ENCODE measurements around the gene AMIGO1. TPM values are rescaled to one million over a fixed set of nuclear protein-coding genes. Genes with fewer than 3 reads are reported as not detected.

The AMIGO1 gene
- total and polyA plus RNA-seq, 2 of the 8 experiments (the other 6 are each of a cell fraction or from before 2014, with no cell fraction given): 1.5 to 2.7 TPM

DNA sequence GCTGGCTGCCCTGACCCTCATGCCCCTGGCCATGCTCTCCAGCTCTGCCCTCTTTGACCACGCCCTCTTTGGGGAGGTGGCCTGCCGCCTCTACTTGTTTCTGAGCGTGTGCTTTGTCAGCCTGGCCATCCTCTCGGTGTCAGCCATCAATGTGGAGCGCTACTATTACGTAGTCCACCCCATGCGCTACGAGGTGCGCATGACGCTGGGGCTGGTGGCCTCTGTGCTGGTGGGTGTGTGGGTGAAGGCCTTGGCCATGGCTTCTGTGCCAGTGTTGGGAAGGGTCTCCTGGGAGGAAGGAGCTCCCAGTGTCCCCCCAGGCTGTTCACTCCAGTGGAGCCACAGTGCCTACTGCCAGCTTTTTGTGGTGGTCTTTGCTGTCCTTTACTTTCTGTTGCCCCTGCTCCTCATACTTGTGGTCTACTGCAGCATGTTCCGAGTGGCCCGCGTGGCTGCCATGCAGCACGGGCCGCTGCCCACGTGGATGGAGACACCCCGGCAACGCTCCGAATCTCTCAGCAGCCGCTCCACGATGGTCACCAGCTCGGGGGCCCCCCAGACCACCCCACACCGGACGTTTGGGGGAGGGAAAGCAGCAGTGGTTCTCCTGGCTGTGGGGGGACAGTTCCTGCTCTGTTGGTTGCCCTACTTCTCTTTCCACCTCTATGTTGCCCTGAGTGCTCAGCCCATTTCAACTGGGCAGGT is 33.9 kb upstream of the AMIGO1 start:
- ChIA-PET POLR2A (ENCODE audit: partially characterized antibody) (interaction anchor here (0.6 to 1.3 kb wide), 2 partner anchors 11 to 21 kb away, joined by 3 to 4 read pairs; no protein-coding TSS in a partner anchor), CTCF (ENCODE audit: partially characterized antibody) (interaction anchor here (0.9 to 26.3 kb wide), 10 partner anchors 10 to 234 kb away, joined by 3 to 1755 read pairs (median 34); partner anchors contain the start of genes AMIGO1, ATXN7L2 and CYB561D1)
- Histone ChIP-seq H3K4ac (replicated peaks; ENCODE audit: insufficient read length, low read depth, low read length) (no peak overlapping the region), H3K27me3 (replicated peaks in 1 of 4; ENCODE audit: control insufficient read depth in 3 of 4, extremely low read depth in 1 of 4, insufficient read depth in 3 of 4, low read length in 3 of 4) (peaks cover 0 to 2% (median 0%) of the 10 kb centered on the region in 4 experiments; a peak in 1 of 7 replicates), H3K23ac (ENCODE audit: insufficient read length) (no peak overlapping the region), H3K14ac (ENCODE audit: insufficient read length) (no peak overlapping the region), H4K91ac (replicated peaks; ENCODE audit: insufficient read length, low read length) (no peak overlapping the region), H3K18ac (ENCODE audit: extremely low read depth, low read length) (no peak overlapping the region), H3K79me1 (ENCODE audit: low read depth, low read length) (no peaks in the 10 kb centered on the region; the same call in 1 of the 2 replicates), H2BK15ac (ENCODE audit: low read length) (no peak overlapping the region; the same call in 1 of the 2 replicates), H3K4me1 (replicated peaks in 1 of 4; ENCODE audit: control insufficient read depth in 3 of 4, insufficient read depth in 4 of 4, low read length in 3 of 4) (peaks cover 0 to 10% (median 2%) of the 10 kb centered on the region in 4 experiments; a peak in 6 of 7 replicates), H2BK5ac (ENCODE audit: low read depth, low read length) (no peak overlapping the region), H2BK120ac (replicated peaks; ENCODE audit: low read depth, low read length) (no peak overlapping the region), H2BK20ac (ENCODE audit: low read length) (no peak overlapping the region), H2AFZ (ENCODE audit: low read length) (no peak overlapping the region), H3K9ac (replicated peaks in 1 of 4; ENCODE audit: extremely low read depth in 1 of 4, low read depth in 3 of 4, low read length in 3 of 4) (no peak overlapping the region), H4K20me1 (replicated peaks in 1 of 2; ENCODE audit: control insufficient read depth in 1 of 2, insufficient read depth in 2 of 2, low read length in 2 of 2) (no peaks in the 10 kb centered on the region), H3K9me3 (ENCODE audit: insufficient read depth in 2 of 2, low read depth in 1 of 2, low read length in 1 of 2) (no peaks in the 10 kb centered on the region), H2AK5ac (ENCODE audit: low read depth, low read length) (no peak overlapping the region), H3K56ac (replicated peaks; ENCODE audit: insufficient read length, low read depth, low read length) (no peak overlapping the region), H3K27ac (ENCODE audit: low read depth, low read length) (no peak overlapping the region), H2BK12ac (ENCODE audit: low read depth, low read length) (no peak overlapping the region), H3K36me3 (ENCODE audit: control insufficient read depth in 2 of 4, insufficient read depth in 4 of 4, low read length in 3 of 4) (no peaks in the 10 kb centered on the region), H4K5ac (ENCODE audit: insufficient read length, low read depth, low read length) (no peak overlapping the region), H3K23me2 (ENCODE audit: low read depth, low read length) (peaks cover 4% of the 10 kb centered on the region), H3K79me2 (ENCODE audit: control insufficient read depth in 1 of 2, insufficient read depth in 2 of 2, low read length in 2 of 2) (peaks cover 0 to 7% of the 10 kb centered on the region in 2 experiments; a peak in 2 of 4 replicates), H4K8ac (ENCODE audit: extremely low read depth, insufficient read depth, low read length) (no peak overlapping the region; the same call in 1 of the 2 replicates), H3K4me2 (ENCODE audit: insufficient read depth in 1 of 2, low read depth in 2 of 2, low read length in 2 of 2) (no peak overlapping the region), H3K4me3 (ENCODE audit: extremely low read depth in 1 of 4, insufficient read depth in 2 of 4, low read depth in 3 of 4, low read length in 4 of 4) (no peak overlapping the region)
- FAIRE-seq (no peak), DNase-seq (ENCODE audit: low read depth in 1 of 2, low spot score in 2 of 2) (no peak)
- 90% methylated on average over 24 of the region's 24 CpGs; no CpG with 5 or more reads in 1 of the 2 experiments for WGBS, 2 experiments (ENCODE audit: extremely low coverage in 1 of 2, insufficient coverage in 1 of 2, insufficient read length in 1 of 2, insufficient replicate concordance in 2 of 2, low coverage in 1 of 2, low lambda C conversion rate in 2 of 2, missing lambda C conversion rate in 1 of 2)
- 0 out of 2 replicates have a peak, but pooled peaks have one; percentile 14 for TF ChIP-seq MAX (IDR thresholded peaks at IDR 0.05)
- no peak for TF ChIP-seq SP2 (IDR thresholded peaks at IDR 0.05; ENCODE audit: low read length)
